Panc1 (cell line): Measurements from ENCODE around the gene RWDD4.

Experiments used
- POLR2AphosphoS5 ChIP-seq: IDR thresholded peaks from 2 replicates; pipeline ENCODE4 v1.6.1; 2012; ENCODE audit warnings: mild to moderate bottlenecking, low read depth, low read length, moderate library complexity
- SIN3A ChIP-seq: IDR thresholded peaks from 2 replicates; pipeline ENCODE4 v1.6.1; 2012; ENCODE audit warnings: low read depth, mild to moderate bottlenecking, low read length, moderate library complexity, borderline replicate concordance; ENCODE audit not compliant: insufficient read depth
- TCF7L2 ChIP-seq: IDR thresholded peaks from 2 replicates; pipeline ENCODE4 v1.6.1; 2011; ENCODE audit warnings: mild to moderate bottlenecking, low read depth, low read length, inconsistent platforms
- TF ChIP-seq, protein P1 (sequence below): fragments of 450-650 bp; IDR thresholded peaks from 2 replicates; pipeline ENCODE4 v1.5.1; 2017; ENCODE audit warnings: mild to moderate bottlenecking
- TF ChIP-seq, protein P2 (sequence below), 2 experiments: IDR thresholded peaks; 2 replicates each; pipeline ENCODE4 v1.6.1; 2011 to 2012; ENCODE audit warnings: low read depth in 2 of 2, control low read depth in 1 of 2, low read length in 1 of 2, mild to moderate bottlenecking in 1 of 2, moderate library complexity in 1 of 2; ENCODE audit not compliant: insufficient read depth in 1 of 2

DNA sequence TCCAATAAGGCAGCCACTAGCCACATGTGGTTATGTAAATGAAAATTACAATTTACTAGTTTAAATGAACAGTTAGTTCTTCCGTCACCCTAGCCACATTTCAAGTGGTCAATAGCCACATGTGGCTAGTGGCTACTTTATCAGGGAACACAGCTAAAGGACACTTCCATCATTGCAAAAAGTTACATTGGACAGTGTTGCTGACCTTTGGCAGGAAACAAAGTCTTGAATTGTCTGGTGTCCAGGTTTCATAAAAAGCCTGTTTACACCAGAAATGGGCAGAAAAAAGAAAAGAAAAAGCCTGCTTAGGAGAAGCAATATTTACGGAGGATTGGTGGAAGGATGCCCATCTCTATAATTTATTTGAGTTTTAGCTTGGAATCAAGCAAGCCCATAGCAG, 38.6 kb downstream of the RWDD4 start:
- no peak for TF ChIP-seq POLR2AphosphoS5
- TF ChIP-seq, protein P1, sequence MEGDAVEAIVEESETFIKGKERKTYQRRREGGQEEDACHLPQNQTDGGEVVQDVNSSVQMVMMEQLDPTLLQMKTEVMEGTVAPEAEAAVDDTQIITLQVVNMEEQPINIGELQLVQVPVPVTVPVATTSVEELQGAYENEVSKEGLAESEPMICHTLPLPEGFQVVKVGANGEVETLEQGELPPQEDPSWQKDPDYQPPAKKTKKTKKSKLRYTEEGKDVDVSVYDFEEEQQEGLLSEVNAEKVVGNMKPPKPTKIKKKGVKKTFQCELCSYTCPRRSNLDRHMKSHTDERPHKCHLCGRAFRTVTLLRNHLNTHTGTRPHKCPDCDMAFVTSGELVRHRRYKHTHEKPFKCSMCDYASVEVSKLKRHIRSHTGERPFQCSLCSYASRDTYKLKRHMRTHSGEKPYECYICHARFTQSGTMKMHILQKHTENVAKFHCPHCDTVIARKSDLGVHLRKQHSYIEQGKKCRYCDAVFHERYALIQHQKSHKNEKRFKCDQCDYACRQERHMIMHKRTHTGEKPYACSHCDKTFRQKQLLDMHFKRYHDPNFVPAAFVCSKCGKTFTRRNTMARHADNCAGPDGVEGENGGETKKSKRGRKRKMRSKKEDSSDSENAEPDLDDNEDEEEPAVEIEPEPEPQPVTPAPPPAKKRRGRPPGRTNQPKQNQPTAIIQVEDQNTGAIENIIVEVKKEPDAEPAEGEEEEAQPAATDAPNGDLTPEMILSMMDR: no peak
- TF ChIP-seq, protein P2, sequence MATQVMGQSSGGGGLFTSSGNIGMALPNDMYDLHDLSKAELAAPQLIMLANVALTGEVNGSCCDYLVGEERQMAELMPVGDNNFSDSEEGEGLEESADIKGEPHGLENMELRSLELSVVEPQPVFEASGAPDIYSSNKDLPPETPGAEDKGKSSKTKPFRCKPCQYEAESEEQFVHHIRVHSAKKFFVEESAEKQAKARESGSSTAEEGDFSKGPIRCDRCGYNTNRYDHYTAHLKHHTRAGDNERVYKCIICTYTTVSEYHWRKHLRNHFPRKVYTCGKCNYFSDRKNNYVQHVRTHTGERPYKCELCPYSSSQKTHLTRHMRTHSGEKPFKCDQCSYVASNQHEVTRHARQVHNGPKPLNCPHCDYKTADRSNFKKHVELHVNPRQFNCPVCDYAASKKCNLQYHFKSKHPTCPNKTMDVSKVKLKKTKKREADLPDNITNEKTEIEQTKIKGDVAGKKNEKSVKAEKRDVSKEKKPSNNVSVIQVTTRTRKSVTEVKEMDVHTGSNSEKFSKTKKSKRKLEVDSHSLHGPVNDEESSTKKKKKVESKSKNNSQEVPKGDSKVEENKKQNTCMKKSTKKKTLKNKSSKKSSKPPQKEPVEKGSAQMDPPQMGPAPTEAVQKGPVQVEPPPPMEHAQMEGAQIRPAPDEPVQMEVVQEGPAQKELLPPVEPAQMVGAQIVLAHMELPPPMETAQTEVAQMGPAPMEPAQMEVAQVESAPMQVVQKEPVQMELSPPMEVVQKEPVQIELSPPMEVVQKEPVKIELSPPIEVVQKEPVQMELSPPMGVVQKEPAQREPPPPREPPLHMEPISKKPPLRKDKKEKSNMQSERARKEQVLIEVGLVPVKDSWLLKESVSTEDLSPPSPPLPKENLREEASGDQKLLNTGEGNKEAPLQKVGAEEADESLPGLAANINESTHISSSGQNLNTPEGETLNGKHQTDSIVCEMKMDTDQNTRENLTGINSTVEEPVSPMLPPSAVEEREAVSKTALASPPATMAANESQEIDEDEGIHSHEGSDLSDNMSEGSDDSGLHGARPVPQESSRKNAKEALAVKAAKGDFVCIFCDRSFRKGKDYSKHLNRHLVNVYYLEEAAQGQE (IDR thresholded peaks at IDR 0.05; ENCODE audit: insufficient read depth in 1 of 2, low read depth in 2 of 2, low read length in 1 of 2): no peak
- TF ChIP-seq SIN3A: no peak
- no peak for TF ChIP-seq TCF7L2
